ENCODE measurements around the gene G3BP1. TPM values are rescaled to one million over a fixed set of nuclear protein-coding genes. Genes with fewer than 3 reads are reported as not detected.
A peak's percentile ranks its signal among the peaks of the same experiment; 100 is the strongest.
"Not testable (repeated sequence)": the region's sequence is repeated elsewhere in the genome, so short reads cannot be mapped to it uniquely, and the experiment has no call there.

G3BP1 gene
- total RNA-seq, result 10 to 100 TPM; 43.3 to 94.8 (median 75.0) TPM
- polyA plus RNA-seq, result 10 to 100 TPM in 1 of 2 donors, 1 to 10 TPM in 1; 7.8 to 15.6 TPM

GRCh38 chr5:151771259-151772028 lies at the start of gene G3BP1:
TSS of gene G3BP1 (plus strand) at chr5:151771954. CDS start at chr5:151786621, 14,667 bp downstream.
- peak; percentile 38 to 48 (median 42) for TF ChIP-seq CTCF (IDR thresholded peaks at IDR 0.05)
- 0% methylated on average over 49 of the region's 49 CpGs for WGBS, 2 donors

GRCh38 chr5:151722546-151722945 lies 49.2 kb upstream of the G3BP1 start:
- Histone ChIP-seq H3K36me3 (no peaks in the 10 kb centered on the region), H3K4me1 (no peaks in the 10 kb centered on the region), H3K27me3 (no peaks in the 10 kb centered on the region), H3K27ac (no peak overlapping the region), H3K9me3 (no peaks in the 10 kb centered on the region), H3K4me3 (no peak overlapping the region)
- no peak for TF ChIP-seq CTCF (IDR thresholded peaks at IDR 0.05)
- intact Hi-C loops (cut with DNase I), result no loop called here
- DNase-seq (no peak), FAIRE-seq (no peak), ATAC-seq (no peak)

More at GRCh38 chr5:151771259-151772028, at the start of gene G3BP1:
- DNase-seq (peak; percentile 96 to 100 (median 100)), ATAC-seq (peak; percentile 86 to 93 (median 87)), FAIRE-seq (peak; percentile 99)
- Histone ChIP-seq H3K4me1 (peaks cover 9 to 24% (median 23%) of the 10 kb centered on the region in 3 donors), H3K27me3 (no peaks in the 10 kb centered on the region), H3K4me3 (peak within 1 kb of the TSS; percentile 63 to 88 (median 77)), H3K27ac (peak within 1 kb of the TSS; percentile 95 to 97 (median 96)), H3K9me3 (no peaks in the 10 kb centered on the region), H3K36me3 (no peaks in the 10 kb centered on the region)
- intact Hi-C loops (cut with DNase I), result no loop called here

- 91 to 100% methylated on average over 2 of the region's 2 CpGs for WGBS, 2 donors
Observed at GRCh38 chr5:151724360-151724759, 47.4 kb upstream of the G3BP1 start.

GRCh38 chr5:151729597-151729996 lies 42.2 kb upstream of the G3BP1 start:
- intact Hi-C loops (cut with DNase I); H3K27me3 ChIP-seq; H3K36me3 ChIP-seq; FAIRE-seq; H3K27ac ChIP-seq; DNase-seq; H3K9me3 ChIP-seq; H3K4me3 ChIP-seq; H3K4me1 ChIP-seq; ATAC-seq: not testable (repeated sequence)
- 68 to 71% methylated on average over 5 of the region's 5 CpGs for WGBS, 2 donors

More at GRCh38 chr5:151724360-151724759, 47.4 kb upstream of the G3BP1 start:
- no peak for TF ChIP-seq CTCF (IDR thresholded peaks at IDR 0.05)
- intact Hi-C loops (cut with DNase I), result no loop called here
- no peaks in the 10 kb centered on the region for H3K27me3 ChIP-seq
- H3K4me1 ChIP-seq, result no peaks in the 10 kb centered on the region
- FAIRE-seq, result no peak
- no peak for DNase-seq
- no peak overlapping the region for H3K4me3 ChIP-seq
- no peaks in the 10 kb centered on the region for H3K9me3 ChIP-seq
- H3K36me3 ChIP-seq, result no peaks in the 10 kb centered on the region
- no peak overlapping the region for H3K27ac ChIP-seq
- no peak for ATAC-seq

GRCh38 chr5:151730381-151730780 lies 41.4 kb upstream of the G3BP1 start:
- Histone ChIP-seq H3K4me3 (no peak overlapping the region), H3K27me3 (no peaks in the 10 kb centered on the region), H3K36me3 (no peaks in the 10 kb centered on the region), H3K27ac (no peak overlapping the region), H3K9me3 (no peaks in the 10 kb centered on the region), H3K4me1 (no peaks in the 10 kb centered on the region)
- TF ChIP-seq CTCF (IDR thresholded peaks at IDR 0.05), result no peak
- WGBS, 2 donors, result 89 to 91% methylated on average over 7 of the region's 7 CpGs
- ATAC-seq, result no peak
- no peak for FAIRE-seq
- intact Hi-C loops (cut with DNase I), result no loop called here
- no peak for DNase-seq

Data from pancreas (tissue), 10 donors.